CD14-positive monocyte (primary cell): ENCODE data around the gene PKIB. TPM values are rescaled to one million over a fixed set of nuclear protein-coding genes. Genes with fewer than 3 reads are reported as not detected.

ENCODE experiments used
- DNase-seq, 3 donors: peaks; one replicate each; pipeline ENCODE4 v3.0.0-alpha.2; 2011 to 2022
- H2AFZ ChIP-seq: 2 replicates; pipeline ENCODE4 v1.6.0; 2012; ENCODE audit warnings: mild to moderate bottlenecking, low read depth, low read length, inconsistent platforms; ENCODE audit not compliant: insufficient read depth, poor library complexity, severe bottlenecking
- H3K27ac ChIP-seq, 2 donors: 1 replicate in 1 of 2; 2 replicates in 1 of 2; pipeline ENCODE4 v1.5.1; 2012 to 2013; ENCODE audit warnings: low read length in 2 of 2, control low read depth in 1 of 2, inconsistent platforms in 1 of 2, low read depth in 1 of 2, mild to moderate bottlenecking in 1 of 2
- H3K27me3 ChIP-seq, 2 donors: one replicate each; pipeline versions ENCODE4 v1.6.0 to v1.6.1; 2011 to 2013; ENCODE audit warnings: low read length in 2 of 2; ENCODE audit not compliant: control insufficient read depth in 2 of 2, insufficient read depth in 2 of 2
- H3K36me3 ChIP-seq, 2 donors: replicated peaks in 1 of 2; 1 replicate in 1 of 2; 2 replicates in 1 of 2; pipeline versions ENCODE4 v1.5.1 to v1.6.1; 2012 to 2013; ENCODE audit warnings: low read length in 2 of 2, control low read depth in 1 of 2, inconsistent platforms in 1 of 2, mild to moderate bottlenecking in 1 of 2; ENCODE audit not compliant: insufficient read depth in 2 of 2, control insufficient read depth in 1 of 2
- H3K4me1 ChIP-seq, 2 donors: 1 replicate in 1 of 2; 2 replicates in 1 of 2; pipeline versions ENCODE4 v1.5.1 to v1.6.1; 2012 to 2013; ENCODE audit warnings: low read length in 2 of 2, control low read depth in 1 of 2, inconsistent platforms in 1 of 2, mild to moderate bottlenecking in 1 of 2, moderate library complexity in 1 of 2; ENCODE audit not compliant: insufficient read depth in 2 of 2, control insufficient read depth in 1 of 2
- H3K4me2 ChIP-seq: replicated peaks from 2 replicates; pipeline ENCODE3; 2012; ENCODE audit warnings: low read length, moderate library complexity, mild to moderate bottlenecking; ENCODE audit not compliant: poor library complexity, severe bottlenecking; ENCODE audit errors: extremely low read depth
- H3K4me3 ChIP-seq, 3 experiments: fragments of 200-600 bp in 1 of 3; sonication (generic) in 1 of 3; replicated peaks in 1 of 3; 1 replicate in 2 of 3; 2 replicates in 1 of 3; pipeline ENCODE4 v1.5.1; 2011 to 2013; ENCODE audit warnings: low read length in 3 of 3, mild to moderate bottlenecking in 3 of 3, control low read depth in 2 of 3, low read depth in 2 of 3, inconsistent platforms in 1 of 3, moderate library complexity in 1 of 3
- H3K79me2 ChIP-seq: 2 replicates; pipeline ENCODE4 v1.6.0; 2012; ENCODE audit warnings: mild to moderate bottlenecking, control low read depth, inconsistent platforms, low read length, moderate library complexity; ENCODE audit not compliant: insufficient read depth
- H3K9ac ChIP-seq: 2 replicates; pipeline ENCODE4 v1.6.0; 2017; ENCODE audit warnings: low read length, mild to moderate bottlenecking; ENCODE audit not compliant: insufficient read depth, poor library complexity, severe bottlenecking
- H3K9me3 ChIP-seq, 2 donors: replicated peaks in 1 of 2; 1 replicate in 1 of 2; 2 replicates in 1 of 2; pipeline versions ENCODE4 v1.5.1 to v1.6.1; 2012 to 2013; ENCODE audit warnings: low read length in 2 of 2, control low read depth in 1 of 2; ENCODE audit not compliant: control insufficient read depth in 1 of 2, insufficient read depth in 1 of 2
- H4K20me1 ChIP-seq: 2 replicates; pipeline ENCODE4 v1.6.0; 2012; ENCODE audit warnings: mild to moderate bottlenecking, low read length, control low read depth, moderate library complexity; ENCODE audit not compliant: insufficient read depth
- H3K27ac Mint-ChIP-seq, 7 donors: one replicate each; pipeline ENCODE4 v1.8.0; 2020; ENCODE audit warnings: mild to moderate bottlenecking in 7 of 7, mixed read lengths in 7 of 7, moderate library complexity in 6 of 7, inconsistent platforms in 2 of 7
- H3K27me3 Mint-ChIP-seq, 3 donors: one replicate each; pipeline ENCODE4 v1.8.0; 2021 to 2022; ENCODE audit warnings: low read depth in 3 of 3, mild to moderate bottlenecking in 3 of 3, mixed read lengths in 3 of 3, moderate library complexity in 3 of 3, inconsistent platforms in 1 of 3
- H3K36me3 Mint-ChIP-seq, 2 donors: one replicate each; pipeline ENCODE4 v1.8.0; 2020; ENCODE audit warnings: mixed read lengths in 2 of 2, inconsistent platforms in 1 of 2, mild to moderate bottlenecking in 1 of 2
- H3K4me1 Mint-ChIP-seq: one replicate; pipeline ENCODE4 v1.8.0; 2020; ENCODE audit warnings: mild to moderate bottlenecking, mixed read lengths
- H3K4me3 Mint-ChIP-seq, 2 donors: one replicate each; pipeline ENCODE4 v1.8.0; 2020; ENCODE audit warnings: mild to moderate bottlenecking in 2 of 2, mixed read lengths in 2 of 2, moderate library complexity in 1 of 2
- H3K9me3 Mint-ChIP-seq, 7 donors: one replicate each; pipeline ENCODE4 v1.8.0; 2020 to 2022; ENCODE audit warnings: mixed read lengths in 7 of 7, mild to moderate bottlenecking in 6 of 7, moderate library complexity in 6 of 7, inconsistent platforms in 2 of 7
- CTCF ChIP-seq: fragments of 200-600 bp; IDR thresholded peaks from one replicate; pipeline ENCODE4 v1.8.0; 2022; ENCODE audit warnings: antibody characterized with exemption, mild to moderate bottlenecking
- WGBS: methylation state at CpG from one replicate; pipeline ENCODE4 v1.1.5; 2013; ENCODE audit warnings: missing lambda C conversion rate; ENCODE audit not compliant: insufficient coverage; 5-methylcytosine and 5-hydroxymethylcytosine counted together
- intact Hi-C, 2 donors: fragments of 100-400 bp; cut with micrococcal nuclease; formaldehyde crosslinking; loops; one replicate each; pipeline versions ENCODE4 v1.15.0 to v1.15.1; 2023
- polyA plus RNA-seq, 3 donors: library from polyadenylated mRNA; depleted of rRNA in 1 of 3; unstranded in 2 of 3; stranded (reverse) in 1 of 3; fragments of 300-500 nt in 2 of 3; fragments of >200 nt in 1 of 3; fragmentation: Illumina TruSeq in 2 of 3; gene quantifications; 1 replicate in 2 of 3; 2 replicates in 1 of 3; pipeline ENCODE4 v1.2.3, GENCODE V29; 2012 to 2021

PKIB gene
- polyA plus RNA-seq, 3 donors = 1.3 to 2.0 (median 1.4) TPM

- intact Hi-C loops = no loop called here
- Histone ChIP-seq H3K4me1 (peaks cover 9 to 14% of the 10 kb centered on the region in 2 donors), H3K9ac (no peak overlapping the region), H4K20me1 (no peaks in the 10 kb centered on the region), H3K9me3 (peaks cover 0 to 7% of the 10 kb centered on the region in 2 donors), H3K4me3 (no peak overlapping the region), H2AFZ (no peak overlapping the region), H3K36me3 (no peaks in the 10 kb centered on the region), H3K4me2 (no peak overlapping the region), H3K27me3 (no peaks in the 10 kb centered on the region), H3K27ac (peak overlapping the region in 1 of 2 donors; percentile 37), H3K79me2 (no peaks in the 10 kb centered on the region)
- peak overlapping the region in 4 of 7 donors; percentile 2 to 71 (median 24) for H3K27ac Mint-ChIP-seq
- WGBS = 100% methylated on average over 1 of the region's 1 CpG
- no peak for TF ChIP-seq CTCF
- H3K9me3 Mint-ChIP-seq = peaks cover 1 to 11% (median 4%) of the 10 kb centered on the region in 7 donors
- DNase-seq = peak; percentile 8 to 53 (median 53)
- H3K4me1 Mint-ChIP-seq = peaks cover 12% of the 10 kb centered on the region
- H3K27me3 Mint-ChIP-seq = peaks cover 0 to 6% (median 0%) of the 10 kb centered on the region in 3 donors
- peak overlapping the region in 1 of 2 donors; percentile 2 for H3K4me3 Mint-ChIP-seq
- H3K36me3 Mint-ChIP-seq = no peaks in the 10 kb centered on the region
Observed at GRCh38 chr6:122673343-122673961, 63.2 kb downstream of the PKIB start.

- H3K27ac Mint-ChIP-seq = no peak overlapping the region
- no peak for DNase-seq
- H3K27me3 ChIP-seq = no peaks in the 10 kb centered on the region
- no peak overlapping the region for H3K4me2 ChIP-seq
- H3K27ac ChIP-seq = no peak overlapping the region
- 100% methylated on average over 1 of the region's 1 CpG for WGBS
- no peak overlapping the region for H3K4me3 Mint-ChIP-seq
- H3K27me3 Mint-ChIP-seq = peaks cover 0 to 6% (median 1%) of the 10 kb centered on the region in 3 donors
- H3K9me3 Mint-ChIP-seq = peaks cover 2 to 9% (median 3%) of the 10 kb centered on the region in 7 donors
- H3K9ac ChIP-seq = no peak overlapping the region
- peaks cover 12% of the 10 kb centered on the region for H3K4me1 Mint-ChIP-seq
- no peaks in the 10 kb centered on the region for H3K36me3 ChIP-seq
- H4K20me1 ChIP-seq = no peaks in the 10 kb centered on the region
- H3K9me3 ChIP-seq = peaks cover 0 to 7% of the 10 kb centered on the region in 2 donors
- H3K36me3 Mint-ChIP-seq = no peaks in the 10 kb centered on the region
- no peak overlapping the region for H2AFZ ChIP-seq
- TF ChIP-seq CTCF = no peak
- H3K4me3 ChIP-seq = no peak overlapping the region
- no peaks in the 10 kb centered on the region for H3K79me2 ChIP-seq
- H3K4me1 ChIP-seq = peaks cover 9 to 14% of the 10 kb centered on the region in 2 donors
- intact Hi-C loops = no loop called here
Observed at GRCh38 chr6:122676146-122676545, 65.9 kb downstream of the PKIB start.
